A549 (cell line): Measurements from ENCODE around the gene PTRH1. TPM values are rescaled to one million over a fixed set of nuclear protein-coding genes. Genes with fewer than 3 reads are reported as not detected.
A peak's percentile ranks its signal among the peaks of the same experiment; 100 is the strongest.

Experiments
- ATAC-seq, 2 experiments: fragments of 200-7000 bp in 1 of 2; fragments of >200 bp in 1 of 2; cut with Nextera tagmentation in 1 of 2; cut with Tn5 transposase in 1 of 2; 3 replicates each; pipeline versions ENCODE4 v1.8.0 to v1.9.1; 2018 to 2020; ENCODE audit warnings: mild to moderate bottlenecking in 1 of 2, moderate library complexity in 1 of 2
- CTCF ChIA-PET: fragments of 300-600 bp; sonication (Branson Sonifier 250); formaldehyde crosslinking; extraction: SDS; loops from one replicate; lab custom pipeline; 2021; ENCODE audit warnings: antibody characterized with exemption, inconsistent platforms; lab: Yijun Ruan, JAX
- POLR2A ChIA-PET: fragments of 350-600 bp; formaldehyde crosslinking; extraction: SDS; loops from one replicate; lab custom pipeline; 2021; ENCODE audit warnings: antibody characterized with exemption, inconsistent platforms; lab: Yijun Ruan, JAX
- DNase-seq, 2 experiments: peaks; one replicate each; pipeline versions ENCODE4 v3.0.0 to v3.0.0-alpha.2; 2011 to 2016; ENCODE audit warnings: low read depth in 1 of 2, low spot score in 1 of 2
- FAIRE-seq: peaks from 2 replicates; lab custom pipeline; 2011; peaks lifted over from hg19 to GRCh38; lab: Jason Lieb, UNC
- H3K27ac ChIP-seq, 2 experiments: fragments of >200 bp; sonication (Bioruptor Twin); formaldehyde crosslinking; 3 replicates each; pipeline ENCODE4 v1.5.1; 2016 to 2017
- H3K4me1 ChIP-seq: fragments of >200 bp; sonication (Bioruptor Twin); formaldehyde crosslinking; 3 replicates; pipeline ENCODE4 v1.6.1; 2016
- H3K4me2 ChIP-seq: fragments of >200 bp; sonication (Bioruptor Twin); formaldehyde crosslinking; 3 replicates; pipeline ENCODE4 v1.6.1; 2016
- H3K4me3 ChIP-seq: fragments of >200 bp; sonication (Bioruptor Twin); formaldehyde crosslinking; 3 replicates; pipeline ENCODE4 v1.5.1; 2016
- H3K9me3 ChIP-seq: fragments of >200 bp; sonication (Bioruptor Twin); formaldehyde crosslinking; 3 replicates; pipeline ENCODE4 v1.6.1; 2016
- BHLHE40 ChIP-seq: IDR thresholded peaks from 2 replicates; pipeline ENCODE4 v1.6.1; 2012; ENCODE audit warnings: low read depth, low read length, inconsistent platforms
- CBX2 ChIP-seq: fragments of 200-600 bp; sonication (generic); IDR thresholded peaks from 2 replicates; pipeline ENCODE4 v1.6.1; 2016; ENCODE audit warnings: low read depth, mild to moderate bottlenecking, borderline replicate concordance
- CEBPB ChIP-seq, 2 experiments: fragments of >200 bp in 1 of 2; sonication (Bioruptor Twin) in 1 of 2; formaldehyde crosslinking in 1 of 2; IDR thresholded peaks; 2 replicates each; pipeline ENCODE4 v1.6.1; 2012 to 2016
- CHD4 ChIP-seq: fragments of 200-600 bp; sonication (generic); IDR thresholded peaks from 2 replicates; pipeline ENCODE4 v1.6.1; 2016; ENCODE audit warnings: antibody characterized with exemption, mild to moderate bottlenecking, borderline replicate concordance
- EP300 ChIP-seq, 2 experiments: fragments of >200 bp; sonication (Bioruptor Twin); formaldehyde crosslinking; IDR thresholded peaks; 2 replicates in 1 of 2; 3 replicates in 1 of 2; pipeline ENCODE4 v1.6.1; 2016 to 2017
- FOSB ChIP-seq: fragments of 250-450 bp; sonication (Bioruptor Pico); IDR thresholded peaks from 2 replicates; pipeline ENCODE4 v1.5.0; 2020; ENCODE audit warnings: mild to moderate bottlenecking, moderate library complexity
- FOXS1 ChIP-seq: fragments of 250-450 bp; sonication (Bioruptor Pico); IDR thresholded peaks from 2 replicates; pipeline ENCODE4 v1.5.0; 2020; ENCODE audit warnings: mild to moderate bottlenecking, moderate library complexity
- HEYL ChIP-seq: fragments of 250-450 bp; sonication (Bioruptor Pico); IDR thresholded peaks from 2 replicates; pipeline ENCODE4 v1.8.0; 2021; ENCODE audit warnings: mild to moderate bottlenecking, moderate library complexity
- HOXA7 ChIP-seq: fragments of 250-450 bp; sonication (Bioruptor Pico); IDR thresholded peaks from 2 replicates; pipeline ENCODE4 v1.5.0; 2020; ENCODE audit warnings: mild to moderate bottlenecking, moderate library complexity
- KDM5A ChIP-seq: fragments of 200-600 bp; sonication (generic); IDR thresholded peaks from 2 replicates; pipeline ENCODE4 v1.6.1; 2016; ENCODE audit warnings: antibody characterized with exemption, mild to moderate bottlenecking
- MAFK ChIP-seq: fragments of 450-650 bp; IDR thresholded peaks from 2 replicates; pipeline ENCODE4 v1.6.1; 2014; ENCODE audit not compliant: partially characterized antibody
- MYC ChIP-seq: IDR thresholded peaks from 2 replicates; pipeline ENCODE4 v1.6.1; 2012; ENCODE audit warnings: mild to moderate bottlenecking, inconsistent platforms, low read length, improper control_type of control experiment, borderline replicate concordance
- NR3C1 ChIP-seq: fragments of >200 bp; sonication (Bioruptor Twin); formaldehyde crosslinking; IDR thresholded peaks from 3 replicates; pipeline ENCODE4 v1.6.1; 2017
- PHF8 ChIP-seq: fragments of 200-600 bp; sonication (generic); IDR thresholded peaks from 2 replicates; pipeline ENCODE4 v1.6.1; 2016; ENCODE audit warnings: low read depth, mild to moderate bottlenecking, antibody characterized with exemption, moderate library complexity, borderline replicate concordance
- RAD21 ChIP-seq, 2 experiments: fragments of >200 bp in 1 of 2; sonication (Bioruptor Twin) in 1 of 2; formaldehyde crosslinking in 1 of 2; IDR thresholded peaks in 1 of 2; conservative IDR thresholded peaks in 1 of 2; 2 replicates in 1 of 2; 3 replicates in 1 of 2; pipeline ENCODE4 v1.6.1; 2012 to 2018; ENCODE audit warnings: inconsistent platforms in 1 of 2
- RARB ChIP-seq: fragments of 250-450 bp; sonication (Bioruptor Pico); IDR thresholded peaks from 2 replicates; pipeline ENCODE4 v1.8.0; 2021; ENCODE audit warnings: mild to moderate bottlenecking, moderate library complexity
- RNF2 ChIP-seq: fragments of 200-600 bp; sonication (generic); IDR thresholded peaks from 2 replicates; pipeline ENCODE4 v1.6.1; 2016; ENCODE audit warnings: low read depth, mild to moderate bottlenecking, antibody characterized with exemption, moderate library complexity, borderline replicate concordance
- SMC3 ChIP-seq: fragments of >200 bp; sonication (Bioruptor Twin); formaldehyde crosslinking; IDR thresholded peaks from 3 replicates; pipeline ENCODE4 v1.6.1; 2018; ENCODE audit warnings: inconsistent platforms
- SREBF2 ChIP-seq: fragments of 450-650 bp; IDR thresholded peaks from 2 replicates; pipeline ENCODE4 v1.6.1; 2014; ENCODE audit warnings: mild to moderate bottlenecking, moderate library complexity
- ZC3H11A ChIP-seq: fragments of 450-650 bp; IDR thresholded peaks from 2 replicates; pipeline ENCODE4 v1.6.1; 2014; ENCODE audit warnings: antibody characterized with exemption, mild to moderate bottlenecking
- ZNF302 ChIP-seq: fragments of 250-450 bp; sonication (Bioruptor Pico); IDR thresholded peaks from 2 replicates; pipeline ENCODE4 v1.9.0; 2021; ENCODE audit warnings: inconsistent platforms, mild to moderate bottlenecking, moderate library complexity
- ZSCAN20 ChIP-seq: fragments of 250-450 bp; sonication (Bioruptor Pico); IDR thresholded peaks from 2 replicates; pipeline ENCODE4 v1.8.0; 2022; ENCODE audit warnings: mild to moderate bottlenecking, moderate library complexity
- WGBS: methylation state at CpG from one replicate; pipeline ENCODE4 v1.1.6; 2017; ENCODE audit errors: missing lambda C conversion rate; 5-methylcytosine and 5-hydroxymethylcytosine counted together
- polyA plus RNA-seq, 4 experiments: library from polyadenylated mRNA; depleted of rRNA in 3 of 4; stranded (reverse); fragments of >200 nt; fragmentation: RNase III in 1 of 4; extraction: RNeasy Plus Mini Kit Qiagen cat#74134 plus additional on column Dnase treatment in 1 of 4; gene quantifications; 2 replicates in 3 of 4; 3 replicates in 1 of 4; pipeline ENCODE4 v1.2.3, GENCODE V29; 2011 to 2017
- TF ChIP-seq, protein P1 (sequence below): fragments of >200 bp; sonication (Bioruptor Twin); formaldehyde crosslinking; IDR thresholded peaks from 3 replicates; pipeline ENCODE4 v1.5.1; 2016
- TF ChIP-seq, protein P2 (sequence below): fragments of >200 bp; sonication (Bioruptor Twin); formaldehyde crosslinking; IDR thresholded peaks from 2 replicates; pipeline ENCODE4 v1.6.1; 2016
- TF ChIP-seq, protein P3 (sequence below): IDR thresholded peaks from 2 replicates; pipeline ENCODE4 v1.6.1; 2012

Gene PTRH1
- polyA plus RNA-seq, 2 of the 4 experiments (the other 2 are of a cell fraction): 5.1 to 11.4 TPM

DNA sequence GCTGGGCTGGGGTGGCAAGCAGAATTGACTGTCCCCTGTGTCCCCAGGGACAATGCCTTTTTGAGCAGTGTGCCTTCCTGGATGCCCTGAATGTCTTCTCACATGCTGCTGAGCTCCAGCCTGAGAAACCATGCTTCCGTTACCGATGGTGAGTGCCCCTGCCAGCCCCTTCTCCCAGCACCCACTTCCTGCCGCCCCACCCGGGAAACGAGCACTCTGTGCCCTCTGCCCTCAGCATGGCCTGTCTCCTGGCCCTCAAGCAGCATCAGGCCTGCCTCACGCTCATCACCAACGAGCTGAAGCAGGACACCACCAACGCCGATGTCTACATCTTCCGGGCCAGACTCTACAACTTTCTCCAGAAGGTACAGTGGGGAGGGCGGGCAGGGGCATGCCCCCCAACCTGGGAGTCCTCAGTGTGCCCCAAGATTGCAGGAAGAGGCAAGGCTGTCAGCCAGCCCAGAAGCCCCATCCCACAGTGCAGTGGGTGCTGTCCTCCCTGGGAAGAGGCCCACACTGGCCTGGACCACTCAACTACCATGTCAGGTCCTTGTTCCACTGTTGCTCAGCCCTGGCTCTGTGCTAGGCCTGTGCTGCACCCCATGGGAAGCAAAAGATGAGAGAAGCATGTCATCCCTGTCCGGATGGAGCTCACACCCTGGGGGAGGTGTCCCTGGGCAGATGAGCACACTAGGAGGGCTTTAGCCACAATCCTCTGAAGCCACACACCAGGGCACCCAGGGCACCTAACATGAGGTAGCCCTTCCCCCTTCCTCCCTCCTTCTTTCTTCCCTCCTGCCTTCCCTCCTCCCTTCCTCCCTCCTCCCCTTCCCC lies 4.8 kb upstream of the PTRH1 start:
- no peak for ATAC-seq
- TF ChIP-seq, protein P1, sequence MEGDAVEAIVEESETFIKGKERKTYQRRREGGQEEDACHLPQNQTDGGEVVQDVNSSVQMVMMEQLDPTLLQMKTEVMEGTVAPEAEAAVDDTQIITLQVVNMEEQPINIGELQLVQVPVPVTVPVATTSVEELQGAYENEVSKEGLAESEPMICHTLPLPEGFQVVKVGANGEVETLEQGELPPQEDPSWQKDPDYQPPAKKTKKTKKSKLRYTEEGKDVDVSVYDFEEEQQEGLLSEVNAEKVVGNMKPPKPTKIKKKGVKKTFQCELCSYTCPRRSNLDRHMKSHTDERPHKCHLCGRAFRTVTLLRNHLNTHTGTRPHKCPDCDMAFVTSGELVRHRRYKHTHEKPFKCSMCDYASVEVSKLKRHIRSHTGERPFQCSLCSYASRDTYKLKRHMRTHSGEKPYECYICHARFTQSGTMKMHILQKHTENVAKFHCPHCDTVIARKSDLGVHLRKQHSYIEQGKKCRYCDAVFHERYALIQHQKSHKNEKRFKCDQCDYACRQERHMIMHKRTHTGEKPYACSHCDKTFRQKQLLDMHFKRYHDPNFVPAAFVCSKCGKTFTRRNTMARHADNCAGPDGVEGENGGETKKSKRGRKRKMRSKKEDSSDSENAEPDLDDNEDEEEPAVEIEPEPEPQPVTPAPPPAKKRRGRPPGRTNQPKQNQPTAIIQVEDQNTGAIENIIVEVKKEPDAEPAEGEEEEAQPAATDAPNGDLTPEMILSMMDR: no peak
- TF ChIP-seq NR3C1 (no peak), SMC3 (no peak), PHF8 (no peak), HEYL (no peak), FOSB (CRISPR knock-in tag) (no peak), FOXS1 (CRISPR knock-in tag) (no peak), RAD21 (conservative IDR thresholded peaks at IDR 0.05 in 1 of 2, IDR thresholded peaks at IDR 0.05 in 1 of 2) (no peak), KDM5A (no peak), CEBPB (IDR thresholded peaks at IDR 0.05) (no peak), HOXA7 (CRISPR knock-in tag) (no peak), BHLHE40 (no peak), MYC (no peak), ZNF302 (CRISPR knock-in tag) (no peak)
- TF ChIP-seq, protein P2, sequence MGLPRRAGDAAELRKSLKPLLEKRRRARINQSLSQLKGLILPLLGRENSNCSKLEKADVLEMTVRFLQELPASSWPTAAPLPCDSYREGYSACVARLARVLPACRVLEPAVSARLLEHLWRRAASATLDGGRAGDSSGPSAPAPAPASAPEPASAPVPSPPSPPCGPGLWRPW: no peak
- WGBS: 86% methylated on average over 12 of the region's 12 CpGs
- no peak overlapping the region for H3K4me3 ChIP-seq
- H3K27ac ChIP-seq: peak overlapping the region; percentile 67 to 88
- POLR2A ChIA-PET: no interaction called here
- no peak for FAIRE-seq
- CTCF ChIA-PET: interaction anchor here (0.9 to 7.4 kb wide), 3 partner anchors 9 to 130 kb away, joined by 3 to 63 read pairs (median 3); partner anchors contain the start of gene TOR2A
- no peak for DNase-seq
- no peaks in the 10 kb centered on the region for H3K9me3 ChIP-seq
- H3K4me2 ChIP-seq: peak overlapping the region; percentile 75
- peaks cover 30% of the 10 kb centered on the region for H3K4me1 ChIP-seq

DNA sequence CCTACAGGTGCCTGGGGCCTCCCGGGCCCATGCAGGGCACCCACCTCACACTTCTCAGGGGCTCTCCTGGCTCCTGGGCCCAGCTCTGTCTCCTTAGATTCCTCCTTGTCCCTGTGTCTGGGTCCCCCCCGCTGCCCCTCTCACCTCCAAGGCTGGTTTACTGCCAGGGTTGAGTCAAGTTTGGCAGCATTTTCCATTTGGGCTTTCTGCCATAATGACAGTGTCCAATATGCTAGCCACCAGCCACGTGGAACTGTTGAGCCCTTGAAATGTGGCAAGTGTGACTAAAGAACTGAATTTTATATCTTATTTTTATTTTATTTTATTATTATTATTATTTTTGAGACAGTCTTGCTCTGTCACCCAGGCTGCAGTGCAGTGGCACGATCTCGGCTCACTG lies 2.3 kb upstream of the PTRH1 start:
- H3K4me2 ChIP-seq: no peak overlapping the region
- no peaks in the 10 kb centered on the region for H3K9me3 ChIP-seq
- POLR2A ChIA-PET: no interaction called here
- peaks cover 36% of the 10 kb centered on the region for H3K4me1 ChIP-seq
- H3K4me3 ChIP-seq: no peak overlapping the region
- no peak for FAIRE-seq
- no peak for ATAC-seq
- TF ChIP-seq ZC3H11A (no peak), ZSCAN20 (CRISPR knock-in tag) (no peak), CBX2 (no peak), PHF8 (no peak), SREBF2 (no peak), EP300 (IDR thresholded peaks at IDR 0.05) (no peak), RARB (no peak), CHD4 (no peak), NR3C1 (no peak), MAFK (no peak), KDM5A (no peak), RNF2 (no peak)
- TF ChIP-seq, protein P1: no peak
- TF ChIP-seq, protein P3, sequence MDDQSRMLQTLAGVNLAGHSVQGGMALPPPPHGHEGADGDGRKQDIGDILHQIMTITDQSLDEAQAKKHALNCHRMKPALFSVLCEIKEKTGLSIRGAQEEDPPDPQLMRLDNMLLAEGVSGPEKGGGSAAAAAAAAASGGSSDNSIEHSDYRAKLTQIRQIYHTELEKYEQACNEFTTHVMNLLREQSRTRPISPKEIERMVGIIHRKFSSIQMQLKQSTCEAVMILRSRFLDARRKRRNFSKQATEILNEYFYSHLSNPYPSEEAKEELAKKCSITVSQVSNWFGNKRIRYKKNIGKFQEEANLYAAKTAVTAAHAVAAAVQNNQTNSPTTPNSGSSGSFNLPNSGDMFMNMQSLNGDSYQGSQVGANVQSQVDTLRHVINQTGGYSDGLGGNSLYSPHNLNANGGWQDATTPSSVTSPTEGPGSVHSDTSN: no peak
- H3K27ac ChIP-seq: no peak overlapping the region
- DNase-seq: no peak
- CTCF ChIA-PET: interaction anchor here (1.0 to 7.4 kb wide), 3 partner anchors 17 to 152 kb away, joined by 3 to 63 read pairs (median 3); partner anchors contain the start of gene TOR2A
- 75% methylated on average over 5 of the region's 5 CpGs for WGBS
